Esophagus muscularis mucosa (tissue), 3 donors: ENCODE measurements around the gene HOXA7.

Experiments
- CTCF ChIP-seq, 3 experiments: fragments of 200-600 bp in 2 of 3; fragments of 450-650 bp in 1 of 3; sonication (generic) in 2 of 3; IDR thresholded peaks; one replicate each; pipeline ENCODE4 v1.5.1; 2017 to 2019; ENCODE audit warnings: antibody characterized with exemption in 3 of 3, mild to moderate bottlenecking in 2 of 3, moderate library complexity in 1 of 3
- POLR2A ChIP-seq: fragments of 450-650 bp; IDR thresholded peaks from one replicate; pipeline ENCODE4 v1.6.1; 2017; ENCODE audit warnings: antibody characterized with exemption, moderate library complexity, mild to moderate bottlenecking, low read depth

- TF ChIP-seq CTCF (IDR thresholded peaks at IDR 0.05) (no peak), POLR2A (no peak)
Measured at GRCh38 chr7:27125986-27126394, 30.5 kb downstream of the HOXA7 start.
